ENCODE results near the gene KCNK4. TPM values are rescaled to one million over a fixed set of nuclear protein-coding genes. Genes with fewer than 3 reads are reported as not detected.

KCNK4 gene
- total RNA-seq, 1 donor from 2014 or later = 0.22 TPM

DNA sequence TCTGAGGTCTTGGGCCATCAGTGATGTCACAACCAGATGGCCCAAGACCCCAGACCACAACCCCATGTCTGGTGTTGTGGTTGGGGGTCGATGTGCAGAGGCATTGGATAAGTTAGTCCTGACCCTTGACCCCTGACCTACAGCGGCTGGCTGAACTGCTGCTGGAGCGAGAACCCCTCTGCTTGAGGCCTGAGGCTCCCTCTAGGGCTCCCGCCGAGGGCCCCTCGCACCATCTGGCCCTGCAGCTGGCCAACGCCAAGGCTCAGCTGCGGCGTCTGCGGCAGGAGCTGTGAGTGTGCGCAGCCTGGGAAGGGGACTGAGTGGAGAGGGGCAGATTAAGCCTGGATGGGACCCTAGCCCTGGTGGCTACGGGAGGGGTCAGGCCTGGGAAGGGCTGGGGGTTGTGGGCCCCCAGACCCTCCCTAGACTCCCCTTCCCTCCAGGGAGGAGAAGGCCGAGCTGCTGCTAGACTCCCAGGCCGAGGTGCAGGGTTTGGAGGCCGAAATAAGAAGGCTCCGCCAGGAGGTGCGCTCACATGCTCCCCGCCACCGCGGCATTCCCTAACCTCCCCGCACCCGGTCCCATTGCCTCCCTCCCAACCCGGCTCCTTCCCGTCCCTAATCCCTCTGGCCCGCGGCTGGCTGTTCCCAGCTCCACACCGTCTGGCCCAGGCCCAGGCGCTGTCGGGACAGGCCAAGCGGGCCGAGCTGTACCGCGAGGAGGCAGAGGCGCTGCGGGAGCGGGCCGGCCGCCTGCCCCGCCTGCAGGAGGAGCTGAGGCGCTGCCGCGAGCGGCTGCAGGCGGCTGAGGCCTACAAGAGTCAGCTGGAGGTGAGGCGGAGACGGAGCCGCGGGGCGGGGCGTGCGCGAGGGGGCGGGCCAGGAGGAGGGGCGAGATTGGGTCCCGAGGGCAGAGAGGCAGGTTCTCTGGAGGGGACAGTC is 51.0 kb downstream of the KCNK4 start:
- Mint-ChIP-seq H3K9me3 (ENCODE audit: low read depth) (no peaks in the 10 kb centered on the region), H3K27ac (ENCODE audit: unreplicated experiment) (no peak overlapping the region), H3K36me3 (ENCODE audit: low read depth) (no peaks in the 10 kb centered on the region), H3K4me3 (ENCODE audit: unreplicated experiment) (no peak overlapping the region), H3K27me3 (ENCODE audit: low read depth) (no peaks in the 10 kb centered on the region), H3K4me1 (ENCODE audit: low read depth) (no peaks in the 10 kb centered on the region)
- DNase-seq (ENCODE audit: low spot score) = peak; percentile 91
- TF ChIP-seq CTCF (IDR thresholded peaks at IDR 0.05) = peak; percentile 71

- H3K4me1 Mint-ChIP-seq (ENCODE audit: low read depth) = no peaks in the 10 kb centered on the region
- H3K9me3 Mint-ChIP-seq (ENCODE audit: low read depth) = no peaks in the 10 kb centered on the region
- DNase-seq (ENCODE audit: low spot score) = no peak
- H3K36me3 Mint-ChIP-seq (ENCODE audit: low read depth) = no peaks in the 10 kb centered on the region
- no peak overlapping the region for H3K4me3 Mint-ChIP-seq (ENCODE audit: unreplicated experiment)
- H3K27ac Mint-ChIP-seq (ENCODE audit: unreplicated experiment) = no peak overlapping the region
- TF ChIP-seq CTCF (IDR thresholded peaks at IDR 0.05) = no peak
- H3K27me3 Mint-ChIP-seq (ENCODE audit: low read depth) = no peaks in the 10 kb centered on the region
These were observed 52.0 kb downstream of the KCNK4 start for GRCh38 chr11:64342869-64343745.

GRCh38 chr11:64343767-64344559 is 52.9 kb downstream of the KCNK4 start:
- Mint-ChIP-seq H3K9me3 (ENCODE audit: low read depth) (no peaks in the 10 kb centered on the region), H3K4me1 (ENCODE audit: low read depth) (no peaks in the 10 kb centered on the region), H3K36me3 (ENCODE audit: low read depth) (no peaks in the 10 kb centered on the region), H3K27ac (ENCODE audit: unreplicated experiment) (no peak overlapping the region), H3K4me3 (ENCODE audit: unreplicated experiment) (no peak overlapping the region), H3K27me3 (ENCODE audit: low read depth) (no peaks in the 10 kb centered on the region)
- no peak for DNase-seq (ENCODE audit: low spot score)
- TF ChIP-seq CTCF (IDR thresholded peaks at IDR 0.05) = peak; percentile 45

DNA sequence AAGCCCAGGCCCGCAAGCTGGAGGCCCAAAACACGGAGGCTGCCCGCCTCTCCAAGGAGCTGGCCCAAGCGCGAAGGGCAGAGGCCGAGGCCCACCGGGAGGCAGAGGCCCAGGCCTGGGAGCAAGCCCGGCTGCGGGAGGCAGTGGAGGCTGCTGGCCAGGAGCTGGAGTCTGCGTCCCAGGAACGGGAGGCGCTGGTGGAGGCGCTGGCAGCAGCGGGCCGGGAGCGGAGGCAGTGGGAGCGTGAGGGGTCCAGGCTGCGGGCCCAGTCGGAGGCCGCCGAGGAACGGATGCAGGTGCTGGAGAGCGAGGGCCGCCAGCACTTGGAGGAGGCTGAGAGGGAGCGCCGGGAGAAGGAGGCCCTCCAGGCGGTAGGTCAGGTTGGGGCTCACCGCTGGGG is 53.7 kb downstream of the KCNK4 start:
- H3K4me1 Mint-ChIP-seq (ENCODE audit: low read depth) = no peaks in the 10 kb centered on the region
- H3K27me3 Mint-ChIP-seq (ENCODE audit: low read depth) = no peaks in the 10 kb centered on the region
- H3K36me3 Mint-ChIP-seq (ENCODE audit: low read depth) = no peaks in the 10 kb centered on the region
- TF ChIP-seq CTCF (IDR thresholded peaks at IDR 0.05) = no peak
- H3K27ac Mint-ChIP-seq (ENCODE audit: unreplicated experiment) = no peak overlapping the region
- no peaks in the 10 kb centered on the region for H3K9me3 Mint-ChIP-seq (ENCODE audit: low read depth)
- DNase-seq (ENCODE audit: low spot score) = no peak
- H3K4me3 Mint-ChIP-seq (ENCODE audit: unreplicated experiment) = no peak overlapping the region

All from chondrocyte (in vitro differentiated cells).